ENCODE measurements around the gene PLD4.

Gene PLD4

GRCh38 chr14:104935955-104936354 lies 11.3 kb downstream of the PLD4 start:
- peaks cover 13% of the 10 kb centered on the region for H3K4me1 ChIP-seq (ENCODE audit: control insufficient read depth, insufficient read depth, low read depth, low read length)
- no peak overlapping the region for H2AFZ ChIP-seq (ENCODE audit: low read depth, low read length)
- no peak overlapping the region for H3K4ac ChIP-seq (ENCODE audit: low read depth in 1 of 2, low read length in 2 of 2)
- H3K23ac ChIP-seq (ENCODE audit: low read length in 2 of 2), result no peak overlapping the region
- no peaks in the 10 kb centered on the region for H3K79me1 ChIP-seq (replicated peaks; ENCODE audit: low read length, poor library complexity, severe bottlenecking)
- H3K4me2 ChIP-seq (ENCODE audit: low read length, poor library complexity, severe bottlenecking), result no peak overlapping the region
- H4K91ac ChIP-seq (ENCODE audit: low read length), result no peak overlapping the region
- no peak overlapping the region for H3K14ac ChIP-seq (ENCODE audit: low read length in 2 of 2)
- 25% methylated on average over 2 of the region's 2 CpGs for WGBS
- H2BK120ac ChIP-seq (ENCODE audit: low read depth, low read length), result no peak overlapping the region
- H2BK12ac ChIP-seq (ENCODE audit: low read length in 2 of 2), result no peak overlapping the region
- no peak overlapping the region for H4K8ac ChIP-seq (ENCODE audit: low read length)
- peaks cover 22 to 42% of the 10 kb centered on the region in 2 experiments for H3K36me3 ChIP-seq (ENCODE audit: control insufficient read depth in 1 of 2, insufficient read depth in 2 of 2, low read depth in 1 of 2, low read length in 2 of 2)
- no peak overlapping the region for H2AK5ac ChIP-seq (ENCODE audit: low read length, severe bottlenecking)
- DNase-seq, result no peak
- no peaks in the 10 kb centered on the region for H3K9me3 ChIP-seq (ENCODE audit: control insufficient read depth, low read length)
- H3K18ac ChIP-seq (ENCODE audit: low read depth in 1 of 2, low read length in 2 of 2), result no peak overlapping the region
- peaks cover 20 to 36% of the 10 kb centered on the region in 2 experiments for H3K27me3 ChIP-seq (ENCODE audit: control insufficient read depth in 1 of 2, insufficient read depth in 1 of 2, low read length in 2 of 2)
- no peak overlapping the region for H2BK5ac ChIP-seq (ENCODE audit: low read depth, low read length, poor library complexity, severe bottlenecking)
- H3K27ac ChIP-seq (ENCODE audit: low read length, poor library complexity, severe bottlenecking), result no peak overlapping the region
- H2BK15ac ChIP-seq (ENCODE audit: low read depth, poor library complexity, severe bottlenecking), result no peak overlapping the region
- H3K4me3 ChIP-seq (ENCODE audit: insufficient read depth in 1 of 2, low read depth in 1 of 2, low read length in 2 of 2), result no peak overlapping the region
- H3K9ac ChIP-seq (ENCODE audit: low read length), result no peak overlapping the region

- H3K4ac ChIP-seq (ENCODE audit: low read depth in 1 of 2, low read length in 2 of 2), result no peak overlapping the region
- no peak overlapping the region for H2BK12ac ChIP-seq (ENCODE audit: low read length in 2 of 2)
- H3K4me2 ChIP-seq (ENCODE audit: low read length, poor library complexity, severe bottlenecking), result no peak overlapping the region
- no peak overlapping the region for H4K8ac ChIP-seq (ENCODE audit: low read length)
- no peak overlapping the region for H3K27ac ChIP-seq (ENCODE audit: low read length, poor library complexity, severe bottlenecking)
- H3K27me3 ChIP-seq (ENCODE audit: control insufficient read depth in 1 of 2, insufficient read depth in 1 of 2, low read length in 2 of 2), result peaks cover 18 to 34% of the 10 kb centered on the region in 2 experiments
- H2BK5ac ChIP-seq (ENCODE audit: low read depth, low read length, poor library complexity, severe bottlenecking), result no peak overlapping the region
- peaks cover 26 to 48% of the 10 kb centered on the region in 2 experiments for H3K36me3 ChIP-seq (ENCODE audit: control insufficient read depth in 1 of 2, insufficient read depth in 2 of 2, low read depth in 1 of 2, low read length in 2 of 2)
- H3K79me1 ChIP-seq (replicated peaks; ENCODE audit: low read length, poor library complexity, severe bottlenecking), result no peaks in the 10 kb centered on the region
- no peak overlapping the region for H4K91ac ChIP-seq (ENCODE audit: low read length)
- no peak overlapping the region for H3K14ac ChIP-seq (ENCODE audit: low read length in 2 of 2)
- H3K9ac ChIP-seq (ENCODE audit: low read length), result no peak overlapping the region
- no peak for DNase-seq
- H3K4me3 ChIP-seq (ENCODE audit: insufficient read depth in 1 of 2, low read depth in 1 of 2, low read length in 2 of 2), result no peak overlapping the region
- H2AFZ ChIP-seq (ENCODE audit: low read depth, low read length), result no peak overlapping the region
- H2BK120ac ChIP-seq (ENCODE audit: low read depth, low read length), result no peak overlapping the region
- no peaks in the 10 kb centered on the region for H3K9me3 ChIP-seq (ENCODE audit: control insufficient read depth, low read length)
- no peak overlapping the region for H3K18ac ChIP-seq (ENCODE audit: low read depth in 1 of 2, low read length in 2 of 2)
- H3K23ac ChIP-seq (ENCODE audit: low read length in 2 of 2), result no peak overlapping the region
- WGBS, result 67% methylated on average over 8 of the region's 10 CpGs
- no peak overlapping the region for H2AK5ac ChIP-seq (ENCODE audit: low read length, severe bottlenecking)
- no peak overlapping the region for H2BK15ac ChIP-seq (ENCODE audit: low read depth, poor library complexity, severe bottlenecking)
- peaks cover 13% of the 10 kb centered on the region for H3K4me1 ChIP-seq (ENCODE audit: control insufficient read depth, insufficient read depth, low read depth, low read length)
These were observed 11.9 kb downstream of the PLD4 start for GRCh38 chr14:104936361-104937155.

- Histone ChIP-seq H3K27me3 (ENCODE audit: control insufficient read depth in 1 of 2, insufficient read depth in 1 of 2, low read length in 2 of 2) (peaks cover 12 to 30% of the 10 kb centered on the region in 2 experiments), H4K91ac (ENCODE audit: low read length) (no peak overlapping the region), H3K18ac (ENCODE audit: low read depth in 1 of 2, low read length in 2 of 2) (no peak overlapping the region), H3K23ac (ENCODE audit: low read length in 2 of 2) (no peak overlapping the region), H2BK5ac (ENCODE audit: low read depth, low read length, poor library complexity, severe bottlenecking) (no peak overlapping the region), H2BK120ac (ENCODE audit: low read depth, low read length) (no peak overlapping the region), H3K4me1 (ENCODE audit: control insufficient read depth, insufficient read depth, low read depth, low read length) (peaks cover 8% of the 10 kb centered on the region), H3K4me2 (ENCODE audit: low read length, poor library complexity, severe bottlenecking) (no peak overlapping the region), H3K4ac (ENCODE audit: low read depth in 1 of 2, low read length in 2 of 2) (no peak overlapping the region), H2BK15ac (ENCODE audit: low read depth, poor library complexity, severe bottlenecking) (no peak overlapping the region), H4K8ac (ENCODE audit: low read length) (no peak overlapping the region), H3K9me3 (ENCODE audit: control insufficient read depth, low read length) (no peaks in the 10 kb centered on the region), H3K14ac (ENCODE audit: low read length in 2 of 2) (no peak overlapping the region), H3K79me1 (replicated peaks; ENCODE audit: low read length, poor library complexity, severe bottlenecking) (no peaks in the 10 kb centered on the region), H2AK5ac (ENCODE audit: low read length, severe bottlenecking) (no peak overlapping the region), H2BK12ac (ENCODE audit: low read length in 2 of 2) (no peak overlapping the region), H3K9ac (ENCODE audit: low read length) (no peak overlapping the region), H3K27ac (ENCODE audit: low read length, poor library complexity, severe bottlenecking) (no peak overlapping the region), H3K36me3 (ENCODE audit: control insufficient read depth in 1 of 2, insufficient read depth in 2 of 2, low read depth in 1 of 2, low read length in 2 of 2) (peaks cover 30 to 54% of the 10 kb centered on the region in 2 experiments), H2AFZ (ENCODE audit: low read depth, low read length) (no peak overlapping the region), H3K4me3 (ENCODE audit: insufficient read depth in 1 of 2, low read depth in 1 of 2, low read length in 2 of 2) (no peak overlapping the region)
- no peak for DNase-seq
- WGBS, result 88% methylated on average over 4 of the region's 4 CpGs
These were observed 12.5 kb downstream of the PLD4 start for GRCh38 chr14:104937161-104937560.

GRCh38 chr14:104937694-104938365 lies 13.2 kb downstream of the PLD4 start:
- WGBS, result 92% methylated on average over 10 of the region's 11 CpGs
- H3K27me3 ChIP-seq (ENCODE audit: control insufficient read depth in 1 of 2, insufficient read depth in 1 of 2, low read length in 2 of 2), result peaks cover 6 to 23% of the 10 kb centered on the region in 2 experiments
- no peak overlapping the region for H2AFZ ChIP-seq (ENCODE audit: low read depth, low read length)
- H3K14ac ChIP-seq (ENCODE audit: low read length in 2 of 2), result no peak overlapping the region
- peaks cover 36 to 60% of the 10 kb centered on the region in 2 experiments for H3K36me3 ChIP-seq (ENCODE audit: control insufficient read depth in 1 of 2, insufficient read depth in 2 of 2, low read depth in 1 of 2, low read length in 2 of 2)
- no peak overlapping the region for H4K8ac ChIP-seq (ENCODE audit: low read length)
- H2AK5ac ChIP-seq (ENCODE audit: low read length, severe bottlenecking), result no peak overlapping the region
- no peak overlapping the region for H2BK5ac ChIP-seq (ENCODE audit: low read depth, low read length, poor library complexity, severe bottlenecking)
- no peak overlapping the region for H3K4me3 ChIP-seq (ENCODE audit: insufficient read depth in 1 of 2, low read depth in 1 of 2, low read length in 2 of 2)
- peaks cover 2% of the 10 kb centered on the region for H3K4me1 ChIP-seq (ENCODE audit: control insufficient read depth, insufficient read depth, low read depth, low read length)
- DNase-seq, result no peak
- no peak overlapping the region for H3K27ac ChIP-seq (ENCODE audit: low read length, poor library complexity, severe bottlenecking)
- H3K79me1 ChIP-seq (replicated peaks; ENCODE audit: low read length, poor library complexity, severe bottlenecking), result no peaks in the 10 kb centered on the region
- no peak overlapping the region for H2BK12ac ChIP-seq (ENCODE audit: low read length in 2 of 2)
- H3K4ac ChIP-seq (ENCODE audit: low read depth in 1 of 2, low read length in 2 of 2), result no peak overlapping the region
- no peaks in the 10 kb centered on the region for H3K9me3 ChIP-seq (ENCODE audit: control insufficient read depth, low read length)
- H3K23ac ChIP-seq (ENCODE audit: low read length in 2 of 2), result no peak overlapping the region
- H2BK120ac ChIP-seq (ENCODE audit: low read depth, low read length), result no peak overlapping the region
- H3K9ac ChIP-seq (ENCODE audit: low read length), result no peak overlapping the region
- H2BK15ac ChIP-seq (ENCODE audit: low read depth, poor library complexity, severe bottlenecking), result no peak overlapping the region
- H3K4me2 ChIP-seq (ENCODE audit: low read length, poor library complexity, severe bottlenecking), result no peak overlapping the region
- no peak overlapping the region for H3K18ac ChIP-seq (ENCODE audit: low read depth in 1 of 2, low read length in 2 of 2)
- no peak overlapping the region for H4K91ac ChIP-seq (ENCODE audit: low read length)
